Smooth muscle cell (in vitro differentiated cells): ENCODE measurements around the gene AEBP1. TPM values are rescaled to one million over a fixed set of nuclear protein-coding genes. Genes with fewer than 3 reads are reported as not detected.
A peak's percentile ranks its signal among the peaks of the same experiment; 100 is the strongest.

Source experiments
- DNase-seq: peaks from one replicate; lab custom pipeline; 2025; ENCODE audit not compliant: unreplicated experiment; lab: John Stamatoyannopoulos, UW
- H2AFZ ChIP-seq: fragments of 200-600 bp; sonication (generic); 2 replicates; pipeline ENCODE4 v1.6.0; 2016; ENCODE audit warnings: antibody characterized with exemption, low read depth, mild to moderate bottlenecking
- H3F3A ChIP-seq: fragments of 200-600 bp; sonication (generic); 2 replicates; pipeline ENCODE4 v1.6.0; 2017; ENCODE audit warnings: antibody characterized with exemption, low read depth
- H3K27ac ChIP-seq: fragments of 200-600 bp; sonication (generic); 2 replicates; pipeline ENCODE4 v1.5.1; 2016; ENCODE audit warnings: low read depth, mild to moderate bottlenecking
- H3K27me3 ChIP-seq: fragments of 200-600 bp; sonication (generic); 2 replicates; pipeline ENCODE4 v1.6.1; 2016; ENCODE audit warnings: low read depth, mild to moderate bottlenecking
- H3K36me3 ChIP-seq: fragments of 200-600 bp; sonication (generic); 2 replicates; pipeline ENCODE4 v1.5.1; 2016; ENCODE audit warnings: low read depth
- H3K4me1 ChIP-seq: fragments of 200-600 bp; sonication (generic); 2 replicates; pipeline ENCODE4 v1.5.1; 2016; ENCODE audit warnings: low read depth
- H3K4me2 ChIP-seq: fragments of 200-600 bp; sonication (generic); 2 replicates; pipeline ENCODE4 v1.6.0; 2016; ENCODE audit warnings: mild to moderate bottlenecking
- H3K4me3 ChIP-seq: fragments of 200-600 bp; sonication (generic); 2 replicates; pipeline ENCODE4 v1.5.1; 2016; ENCODE audit warnings: mild to moderate bottlenecking
- H3K79me2 ChIP-seq: fragments of 200-600 bp; sonication (generic); 2 replicates; pipeline ENCODE4 v1.6.0; 2016; ENCODE audit warnings: low read depth, mild to moderate bottlenecking
- H3K9ac ChIP-seq: fragments of 200-600 bp; sonication (generic); 2 replicates; pipeline ENCODE4 v1.6.0; 2016; ENCODE audit warnings: low read depth
- H3K9me3 ChIP-seq: fragments of 200-600 bp; sonication (generic); replicated peaks from 2 replicates; pipeline ENCODE4 v1.5.1; 2016; ENCODE audit warnings: low read depth
- H4K20me1 ChIP-seq: fragments of 200-600 bp; sonication (generic); 2 replicates; pipeline ENCODE4 v1.6.0; 2016; ENCODE audit warnings: low read depth
- CTCF ChIP-seq: fragments of 200-600 bp; sonication (generic); IDR thresholded peaks from 2 replicates; pipeline ENCODE4 v1.5.1; 2017; ENCODE audit warnings: borderline replicate concordance, mild to moderate bottlenecking, antibody characterized with exemption; ENCODE audit not compliant: insufficient read depth, poor library complexity, severe bottlenecking
- WGBS: methylation state at CpG from one replicate; pipeline ENCODE4 v1.1.7; 2016; ENCODE audit warnings: low lambda C conversion rate; 5-methylcytosine and 5-hydroxymethylcytosine counted together
- polyA plus RNA-seq: library from polyadenylated mRNA; unstranded; fragments of >200 nt; fragmentation: Nextera tagmentation; extraction: Ambion mirVana; gene quantifications from 2 replicates; pipeline ENCODE4 v1.2.1, GENCODE V29; 2016
- total RNA-seq: library from RNA; depleted of rRNA; stranded (reverse); fragments of >200 nt; gene quantifications from 2 replicates; pipeline ENCODE4 v1.2.3, GENCODE V29; 2014

AEBP1 gene
- total and polyA plus RNA-seq, 2 experiments from 2014 or later: 39.7 to 163 TPM

GRCh38 chr7:44082541-44083207, 21.5 kb upstream of the AEBP1 start:
- no peaks in the 10 kb centered on the region for H3K9me3 ChIP-seq
- no peaks in the 10 kb centered on the region for H3K36me3 ChIP-seq
- no peaks in the 10 kb centered on the region for H3K27me3 ChIP-seq
- no peaks in the 10 kb centered on the region for H4K20me1 ChIP-seq
- H3K27ac ChIP-seq: peak overlapping the region; percentile 62
- DNase-seq: peak; percentile 89
- H3K4me3 ChIP-seq: peak overlapping the region; percentile 66
- peak overlapping the region; percentile 45 for H3K9ac ChIP-seq
- H3K4me2 ChIP-seq: peak overlapping the region; percentile 87
- H3K4me1 ChIP-seq: peaks cover 9% of the 10 kb centered on the region
- under 1% methylated on average over 33 of the region's 54 CpGs for WGBS
- H3F3A ChIP-seq: no peaks in the 10 kb centered on the region
- H2AFZ ChIP-seq: peak overlapping the region; percentile 60
- H3K79me2 ChIP-seq: peaks cover 5% of the 10 kb centered on the region
- no peak for TF ChIP-seq CTCF

GRCh38 chr7:44083796-44084195, 20.3 kb upstream of the AEBP1 start:
- Histone ChIP-seq H3F3A (no peaks in the 10 kb centered on the region), H3K79me2 (peaks cover 5% of the 10 kb centered on the region), H3K27ac (no peak overlapping the region), H3K36me3 (no peaks in the 10 kb centered on the region), H3K9me3 (no peaks in the 10 kb centered on the region), H2AFZ (no peak overlapping the region), H4K20me1 (no peaks in the 10 kb centered on the region), H3K4me1 (peaks cover 9% of the 10 kb centered on the region), H3K27me3 (no peaks in the 10 kb centered on the region), H3K4me2 (no peak overlapping the region), H3K4me3 (no peak overlapping the region), H3K9ac (no peak overlapping the region)
- DNase-seq: no peak
- 95% methylated on average over 3 of the region's 3 CpGs for WGBS
- no peak for TF ChIP-seq CTCF

- peaks cover 9% of the 10 kb centered on the region for H3K4me1 ChIP-seq
Observed at GRCh38 chr7:44084701-44085100, 19.4 kb upstream of the AEBP1 start.

More at GRCh38 chr7:44084701-44085100, 19.4 kb upstream of the AEBP1 start:
- H4K20me1 ChIP-seq: no peaks in the 10 kb centered on the region
- 86% methylated on average over 4 of the region's 4 CpGs for WGBS
- peaks cover 5% of the 10 kb centered on the region for H3K79me2 ChIP-seq
- H2AFZ ChIP-seq: no peak overlapping the region
- no peaks in the 10 kb centered on the region for H3K9me3 ChIP-seq
- no peak overlapping the region for H3K4me3 ChIP-seq
- no peaks in the 10 kb centered on the region for H3F3A ChIP-seq
- DNase-seq: no peak
- H3K27me3 ChIP-seq: no peaks in the 10 kb centered on the region
- H3K27ac ChIP-seq: no peak overlapping the region
- H3K36me3 ChIP-seq: no peaks in the 10 kb centered on the region
- H3K9ac ChIP-seq: no peak overlapping the region
- H3K4me2 ChIP-seq: no peak overlapping the region
- no peak for TF ChIP-seq CTCF
